Esophagus squamous epithelium (tissue), 5 donors: ENCODE results near the gene ZNF121. TPM values are rescaled to one million over a fixed set of nuclear protein-coding genes. Genes with fewer than 3 reads are reported as not detected.

ENCODE experiments used
- DNase-seq: peaks from one replicate; lab custom pipeline; 2025; lab: John Stamatoyannopoulos, UW
- H3K27ac ChIP-seq, 4 donors: fragments of 200-600 bp; sonication (generic); one replicate each; pipeline ENCODE4 v1.5.1; 2016 to 2019; ENCODE audit warnings: mild to moderate bottlenecking in 1 of 4
- H3K27me3 ChIP-seq, 4 donors: fragments of 200-600 bp; sonication (generic); 1 replicate in 3 of 4; 2 replicates in 1 of 4; pipeline versions ENCODE4 v1.5.1 to v1.6.0; 2017 to 2021; ENCODE audit warnings: antibody characterized with exemption in 1 of 4
- H3K36me3 ChIP-seq, 3 donors: fragments of 200-600 bp; sonication (generic); one replicate each; pipeline ENCODE4 v1.5.1; 2016 to 2019
- H3K4me1 ChIP-seq, 3 donors: fragments of 200-600 bp; sonication (generic); one replicate each; pipeline ENCODE4 v1.5.1; 2017 to 2019
- H3K4me3 ChIP-seq, 4 donors: fragments of 200-600 bp; sonication (generic); 1 replicate in 3 of 4; 2 replicates in 1 of 4; pipeline ENCODE4 v1.5.1; 2016 to 2019; ENCODE audit warnings: mild to moderate bottlenecking in 2 of 4, moderate library complexity in 1 of 4
- H3K9me3 ChIP-seq, 3 donors: fragments of 200-600 bp; sonication (generic); one replicate each; pipeline ENCODE4 v1.5.1; 2016 to 2019
- CTCF ChIP-seq, 6 experiments: fragments of 450-650 bp in 4 of 6; fragments of 200-600 bp in 2 of 6; sonication (generic) in 2 of 6; IDR thresholded peaks; one replicate each; pipeline ENCODE4 v1.5.1; 2016 to 2019; ENCODE audit warnings: antibody characterized with exemption in 6 of 6, mild to moderate bottlenecking in 4 of 6, moderate library complexity in 4 of 6
- POLR2A ChIP-seq, 4 donors: fragments of 450-650 bp; IDR thresholded peaks; one replicate each; pipeline ENCODE4 v1.6.1; 2017; ENCODE audit warnings: antibody characterized with exemption in 4 of 4, mild to moderate bottlenecking in 4 of 4, moderate library complexity in 3 of 4
- WGBS, 2 donors: methylation state at CpG; one replicate each; pipeline ENCODE4 v1.1.5; 2018; 5-methylcytosine and 5-hydroxymethylcytosine counted together
- intact Hi-C: fragments of 100-400 bp; cut with DNase I; formaldehyde crosslinking; loops from one replicate; pipeline ENCODE4 v1.15.0; 2022
- total RNA-seq, 4 donors: library from RNA; depleted of rRNA; stranded (reverse); fragments of >200 nt; gene quantifications; one replicate each; pipeline ENCODE4 v1.1.0, GENCODE V29; 2016
- donor health status: DM: yes; HTN: yes; CAD: no.

Gene ZNF121
- total RNA-seq, 4 donors from 2014 or later: 23.7 to 48.6 (median 31.1) TPM

GRCh38 chr19:9538183-9539058 is 45.9 kb downstream of the ZNF121 start, which contains the start of gene ZNF426:
Gene ZNF426 (minus strand): TSS chr19:9538645. CDS start chr19:9536232, 2,413 bp downstream.
- peak; percentile 42 for DNase-seq
- no peaks in the 10 kb centered on the region for H3K27me3 ChIP-seq
- intact Hi-C loops: no loop called here
- peaks cover 23 to 31% (median 25%) of the 10 kb centered on the region in 3 donors for H3K36me3 ChIP-seq
- H3K4me3 ChIP-seq: peak within 1 kb of the TSS; percentile 63 to 84 (median 79)
- H3K4me1 ChIP-seq: peaks cover 5 to 19% (median 7%) of the 10 kb centered on the region in 3 donors
- WGBS, 2 donors: 2% methylated on average over 31 to 32 of the region's 49 CpGs
- H3K27ac ChIP-seq: peak within 1 kb of the TSS; percentile 94 to 98 (median 96)
- TF ChIP-seq POLR2A (IDR thresholded peaks at IDR 0.05): peak in 2 of 4 donors; percentile 34 to 36
- TF ChIP-seq CTCF (IDR thresholded peaks at IDR 0.05): peak in 1 of 6 experiments; percentile 14
- peaks cover 0 to 37% (median 19%) of the 10 kb centered on the region in 3 donors for H3K9me3 ChIP-seq

- TF ChIP-seq CTCF (IDR thresholded peaks at IDR 0.05): no peak
- TF ChIP-seq POLR2A (IDR thresholded peaks at IDR 0.05): no peak
- no peaks in the 10 kb centered on the region for H3K27me3 ChIP-seq
- H3K4me3 ChIP-seq: peak overlapping the region in 1 of 4 donors; percentile 24
- peaks cover 45 to 56% (median 50%) of the 10 kb centered on the region in 3 donors for H3K36me3 ChIP-seq
- peaks cover 3 to 62% (median 44%) of the 10 kb centered on the region in 3 donors for H3K9me3 ChIP-seq
- peak overlapping the region in 1 of 4 donors; percentile 28 for H3K27ac ChIP-seq
- peaks cover 5 to 19% (median 7%) of the 10 kb centered on the region in 3 donors for H3K4me1 ChIP-seq
- WGBS, 2 donors: 81 to 83% methylated on average over 4 of the region's 4 CpGs
- intact Hi-C loops: no loop called here
- DNase-seq: no peak
These were observed 48.4 kb downstream of the ZNF121 start for GRCh38 chr19:9535934-9536333.

GRCh38 chr19:9531933-9532332 is 52.4 kb downstream of the ZNF121 start:
- H3K36me3 ChIP-seq: peaks cover 75 to 96% (median 81%) of the 10 kb centered on the region in 3 donors
- H3K4me3 ChIP-seq: no peak overlapping the region
- no peaks in the 10 kb centered on the region for H3K27me3 ChIP-seq
- H3K4me1 ChIP-seq: peaks cover 0 to 2% (median 0%) of the 10 kb centered on the region in 3 donors
- WGBS, 2 donors: 74 to 87% methylated on average over 4 of the region's 4 CpGs
- no peak overlapping the region for H3K27ac ChIP-seq
- DNase-seq: no peak
- no peak for TF ChIP-seq POLR2A (IDR thresholded peaks at IDR 0.05)
- TF ChIP-seq CTCF (IDR thresholded peaks at IDR 0.05): no peak
- intact Hi-C loops: no loop called here
- peaks cover 26 to 95% (median 84%) of the 10 kb centered on the region in 3 donors for H3K9me3 ChIP-seq

GRCh38 chr19:9528757-9529336 is 55.5 kb downstream of the ZNF121 start:
- peaks cover 26 to 100% (median 96%) of the 10 kb centered on the region in 3 donors for H3K9me3 ChIP-seq
- intact Hi-C loops: no loop called here
- DNase-seq: no peak
- H3K27me3 ChIP-seq: no peaks in the 10 kb centered on the region
- H3K4me1 ChIP-seq: no peaks in the 10 kb centered on the region
- peak overlapping the region in 1 of 4 donors; percentile 36 for H3K4me3 ChIP-seq
- H3K36me3 ChIP-seq: peaks cover 56 to 90% (median 60%) of the 10 kb centered on the region in 3 donors
- WGBS, 2 donors: 86 to 97% methylated on average over 5 of the region's 5 CpGs
- TF ChIP-seq POLR2A (IDR thresholded peaks at IDR 0.05) (no peak), CTCF (IDR thresholded peaks at IDR 0.05) (no peak)
- H3K27ac ChIP-seq: no peak overlapping the region
